Middle frontal gyrus (tissue), 1 donor: ENCODE data around the gene SLC1A2.

ENCODE experiments used
- DNase-seq: peaks from one replicate; pipeline ENCODE4 v3.0.0-alpha.2; 2015; ENCODE audit warnings: low spot score; ENCODE audit errors: extremely low spot score

Gene SLC1A2

GRCh38 chr11:35377262-35377661 is 42.1 kb downstream of the SLC1A2 start:
- no peak for DNase-seq

- no peak for DNase-seq
Measured at GRCh38 chr11:35376613-35377012, 42.7 kb downstream of the SLC1A2 start.

GRCh38 chr11:35376118-35376510 is 43.2 kb downstream of the SLC1A2 start:
- DNase-seq: no peak

GRCh38 chr11:35375332-35376117 is 43.8 kb downstream of the SLC1A2 start:
- DNase-seq: no peak

- DNase-seq: no peak
Measured at GRCh38 chr11:35373284-35373933, 45.9 kb downstream of the SLC1A2 start.

GRCh38 chr11:35372565-35373283 is 46.6 kb downstream of the SLC1A2 start:
- DNase-seq: no peak

- DNase-seq: no peak
Measured at GRCh38 chr11:35367491-35367890, 51.9 kb downstream of the SLC1A2 start.

- no peak for DNase-seq
Measured at GRCh38 chr11:35366798-35367197, 52.6 kb downstream of the SLC1A2 start.

GRCh38 chr11:35365961-35366360 is 53.4 kb downstream of the SLC1A2 start:
- no peak for DNase-seq

- no peak for DNase-seq
Measured at GRCh38 chr11:35365395-35365794, 54.0 kb downstream of the SLC1A2 start.

GRCh38 chr11:35363854-35364780 is 55.2 kb downstream of the SLC1A2 start:
- no peak for DNase-seq

- no peak for DNase-seq
Measured at GRCh38 chr11:35363246-35363801, 56.0 kb downstream of the SLC1A2 start.

- DNase-seq: no peak
Measured at GRCh38 chr11:35362521-35362980, 56.8 kb downstream of the SLC1A2 start.

- DNase-seq: no peak
Measured at GRCh38 chr11:35360055-35360530, 59.3 kb downstream of the SLC1A2 start.

GRCh38 chr11:35359321-35360054 is 59.9 kb downstream of the SLC1A2 start:
- DNase-seq: no peak

- no peak for DNase-seq
Measured at GRCh38 chr11:35358391-35358790, 61.0 kb downstream of the SLC1A2 start.

- DNase-seq: no peak
Measured at GRCh38 chr11:35357923-35358322, 61.4 kb downstream of the SLC1A2 start.

- no peak for DNase-seq
Measured at GRCh38 chr11:35355102-35355749, 64.1 kb downstream of the SLC1A2 start.

GRCh38 chr11:35354644-35355043 is 64.7 kb downstream of the SLC1A2 start:
- DNase-seq: no peak
